Lower leg skin (tissue), 4 donors: ENCODE data around the gene POU3F3. TPM values are rescaled to one million over a fixed set of nuclear protein-coding genes. Genes with fewer than 3 reads are reported as not detected.

ENCODE experiments used
- DNase-seq, 2 donors: peaks; one replicate each; pipeline ENCODE4 v3.0.0-alpha.2; 2019; ENCODE audit warnings: low spot score in 2 of 2
- H3K4me3 ChIP-seq: fragments of 200-600 bp; sonication (generic); 2 replicates; pipeline ENCODE4 v1.5.1; 2017; ENCODE audit warnings: mild to moderate bottlenecking, low read depth; ENCODE audit not compliant: poor library complexity, severe bottlenecking
- POLR2A ChIP-seq, 2 donors: fragments of 450-650 bp; IDR thresholded peaks; one replicate each; pipeline ENCODE4 v1.6.1; 2016 to 2017; ENCODE audit warnings: antibody characterized with exemption in 2 of 2, mild to moderate bottlenecking in 1 of 2, moderate library complexity in 1 of 2
- WGBS, 2 donors: methylation state at CpG; one replicate each; pipeline ENCODE4 v1.1.5; 2018; 5-methylcytosine and 5-hydroxymethylcytosine counted together
- intact Hi-C: fragments of 100-400 bp; cut with DNase I; formaldehyde crosslinking; loops from one replicate; pipeline ENCODE4 v1.15.0; 2023; ENCODE audit warnings: low total_unique reads
- total RNA-seq, 4 donors: library from RNA; depleted of rRNA; stranded (reverse); fragments of >200 nt; gene quantifications; one replicate each; pipeline ENCODE4 v1.1.0, GENCODE V29; 2016
- TF ChIP-seq, protein P1 (sequence below), 3 donors: fragments of 450-650 bp; IDR thresholded peaks; one replicate each; pipeline ENCODE4 v1.5.1; 2016; ENCODE audit warnings: antibody characterized with exemption in 3 of 3, mild to moderate bottlenecking in 3 of 3, moderate library complexity in 2 of 3

The POU3F3 gene
- total RNA-seq, 4 donors from 2014 or later, result 0.84 to 3.5 (median 2.1) TPM

DNA sequence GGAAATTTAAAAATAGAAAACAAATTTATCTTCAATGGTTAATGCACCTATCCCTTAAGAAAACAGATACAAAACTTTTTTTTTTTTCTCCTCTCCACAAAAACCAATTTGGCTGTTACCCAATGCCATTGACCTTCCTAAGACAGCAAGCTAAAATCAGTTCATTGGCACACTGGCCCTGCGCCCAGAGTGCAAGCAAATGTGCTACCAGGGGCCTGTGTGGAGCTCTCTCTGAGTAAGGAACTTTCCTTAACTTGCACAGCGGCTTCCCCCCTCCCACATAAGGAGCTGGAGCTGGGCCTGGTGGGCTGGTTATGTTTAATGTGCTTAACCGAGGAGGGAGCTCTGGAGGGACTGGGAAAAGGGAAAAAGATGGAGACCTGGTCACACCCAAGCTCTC lies 17.6 kb upstream of the POU3F3 start:
- intact Hi-C loops, result no loop called here
- no peak for TF ChIP-seq POLR2A (IDR thresholded peaks at IDR 0.05)
- TF ChIP-seq, protein P1, sequence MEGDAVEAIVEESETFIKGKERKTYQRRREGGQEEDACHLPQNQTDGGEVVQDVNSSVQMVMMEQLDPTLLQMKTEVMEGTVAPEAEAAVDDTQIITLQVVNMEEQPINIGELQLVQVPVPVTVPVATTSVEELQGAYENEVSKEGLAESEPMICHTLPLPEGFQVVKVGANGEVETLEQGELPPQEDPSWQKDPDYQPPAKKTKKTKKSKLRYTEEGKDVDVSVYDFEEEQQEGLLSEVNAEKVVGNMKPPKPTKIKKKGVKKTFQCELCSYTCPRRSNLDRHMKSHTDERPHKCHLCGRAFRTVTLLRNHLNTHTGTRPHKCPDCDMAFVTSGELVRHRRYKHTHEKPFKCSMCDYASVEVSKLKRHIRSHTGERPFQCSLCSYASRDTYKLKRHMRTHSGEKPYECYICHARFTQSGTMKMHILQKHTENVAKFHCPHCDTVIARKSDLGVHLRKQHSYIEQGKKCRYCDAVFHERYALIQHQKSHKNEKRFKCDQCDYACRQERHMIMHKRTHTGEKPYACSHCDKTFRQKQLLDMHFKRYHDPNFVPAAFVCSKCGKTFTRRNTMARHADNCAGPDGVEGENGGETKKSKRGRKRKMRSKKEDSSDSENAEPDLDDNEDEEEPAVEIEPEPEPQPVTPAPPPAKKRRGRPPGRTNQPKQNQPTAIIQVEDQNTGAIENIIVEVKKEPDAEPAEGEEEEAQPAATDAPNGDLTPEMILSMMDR (IDR thresholded peaks at IDR 0.05), result no peak
- no peak overlapping the region for H3K4me3 ChIP-seq
- no peak for DNase-seq
- 79 to 80% methylated on average over 3 of the region's 3 CpGs for WGBS, 2 donors

DNA sequence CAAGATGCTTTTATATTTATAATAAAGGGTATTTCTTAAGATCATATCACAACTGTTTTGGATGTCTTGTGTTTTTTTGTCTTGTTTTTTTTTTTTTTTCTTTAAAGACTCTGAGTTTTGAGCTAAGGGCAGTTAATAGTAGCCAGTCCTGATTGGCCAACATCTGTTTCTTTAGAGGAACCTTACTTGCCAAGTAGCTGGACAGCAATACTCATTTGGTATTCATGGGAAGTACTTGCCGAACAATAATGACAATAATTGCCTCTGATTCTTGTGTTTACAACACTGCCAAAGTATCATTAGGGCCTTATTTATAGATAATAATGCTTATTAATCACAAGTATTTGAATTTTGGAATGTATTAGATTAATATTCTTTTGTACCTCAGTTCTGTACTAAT lies 17.1 kb upstream of the POU3F3 start:
- DNase-seq, result no peak
- intact Hi-C loops, result no loop called here
- H3K4me3 ChIP-seq, result no peak overlapping the region
- 83 to 94% methylated on average over 1 of the region's 1 CpG for WGBS, 2 donors
- TF ChIP-seq POLR2A (IDR thresholded peaks at IDR 0.05), result no peak
- TF ChIP-seq, protein P1 (IDR thresholded peaks at IDR 0.05), result no peak

DNA sequence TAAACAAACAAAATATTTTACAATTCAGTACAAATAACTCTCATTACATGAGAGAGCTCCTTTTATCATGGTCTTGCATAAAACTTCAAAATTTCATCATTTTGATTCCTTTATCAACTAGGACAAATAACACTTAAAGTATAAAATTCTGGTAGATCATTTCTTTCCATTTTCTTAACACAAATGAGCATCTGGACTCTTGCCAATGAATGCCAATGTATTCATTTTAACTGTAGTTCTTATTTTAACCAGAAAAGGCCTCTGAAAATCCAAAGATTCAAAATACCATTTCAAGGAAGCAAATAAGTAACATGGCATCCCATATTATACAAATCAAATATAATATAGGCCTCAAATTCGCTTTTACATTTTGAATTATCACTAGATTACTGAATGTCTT lies 13.8 kb upstream of the POU3F3 start:
- WGBS, 2 donors, result 91 to 92% methylated on average over 1 of the region's 1 CpG
- TF ChIP-seq, protein P1 (IDR thresholded peaks at IDR 0.05), result no peak
- TF ChIP-seq POLR2A (IDR thresholded peaks at IDR 0.05), result no peak
- no peak overlapping the region for H3K4me3 ChIP-seq
- DNase-seq, result no peak
- intact Hi-C loops, result no loop called here

DNA sequence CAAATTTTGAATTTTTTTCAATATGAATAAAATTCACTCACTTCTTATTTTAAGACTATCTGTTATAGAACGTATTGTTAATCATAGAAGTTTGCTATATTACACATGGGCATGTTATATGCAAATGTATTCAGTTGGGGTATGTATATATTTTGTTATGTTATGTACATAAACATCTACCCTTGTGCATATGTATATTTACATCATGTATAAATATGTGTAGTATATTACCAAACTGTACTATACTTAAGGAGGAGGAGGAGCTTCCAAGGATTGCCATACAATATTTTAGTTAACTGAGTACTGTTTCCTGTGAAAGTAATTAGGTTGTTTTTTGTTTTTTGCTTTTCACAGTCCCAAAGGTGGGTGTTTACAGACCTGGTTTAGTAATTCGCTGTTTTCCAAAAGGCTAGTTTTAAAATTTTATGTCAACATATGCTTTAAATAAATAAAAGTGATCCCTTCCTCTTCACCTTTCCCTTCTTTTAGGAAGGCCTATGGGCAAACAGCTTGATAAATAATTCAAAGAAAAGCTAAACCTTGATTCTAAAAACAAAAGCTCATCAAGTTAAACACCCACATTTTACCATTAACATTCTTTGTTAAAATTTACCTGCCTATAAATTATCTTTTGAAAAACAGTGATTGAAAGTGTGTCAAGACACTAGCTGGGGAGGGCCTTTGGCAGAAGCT lies 12.9 kb upstream of the POU3F3 start:
- DNase-seq, result no peak
- TF ChIP-seq POLR2A (IDR thresholded peaks at IDR 0.05), result no peak
- TF ChIP-seq, protein P1 (IDR thresholded peaks at IDR 0.05), result no peak
- H3K4me3 ChIP-seq, result no peak overlapping the region
- 87 to 94% methylated on average over 2 of the region's 2 CpGs for WGBS, 2 donors
- intact Hi-C loops, result no loop called here

DNA sequence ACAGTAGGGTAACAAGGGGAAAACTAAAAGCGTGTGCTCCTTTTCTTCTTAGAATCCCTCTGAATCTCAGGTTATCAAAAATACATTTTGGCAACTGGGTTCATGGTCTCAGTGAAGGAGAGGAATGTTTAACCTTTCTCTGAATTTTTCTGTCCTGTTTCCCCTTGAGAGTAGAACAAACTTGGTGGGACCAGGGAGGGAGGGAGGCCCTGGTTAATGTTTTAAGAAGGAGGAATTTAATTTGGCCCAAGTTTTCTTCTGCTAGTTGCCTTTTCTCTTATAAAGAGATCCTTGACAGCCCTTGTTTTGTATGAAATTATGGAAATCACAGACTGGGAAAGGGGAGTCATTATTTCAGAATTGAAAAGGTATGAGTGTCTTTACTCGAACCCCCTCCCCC lies 12.2 kb upstream of the POU3F3 start:
- intact Hi-C loops, result no loop called here
- no peak for TF ChIP-seq POLR2A (IDR thresholded peaks at IDR 0.05)
- TF ChIP-seq, protein P1 (IDR thresholded peaks at IDR 0.05), result no peak
- no peak for DNase-seq
- H3K4me3 ChIP-seq, result no peak overlapping the region
- WGBS, 2 donors, result 73 to 77% methylated on average over 2 of the region's 2 CpGs
